GM18526 (cell line): ENCODE data around the gene TANGO6.

Experiments
- POLR2A ChIP-seq: IDR thresholded peaks from 3 replicates; pipeline ENCODE4 v1.6.1; 2011; ENCODE audit not compliant: insufficient read length; ENCODE audit errors: extremely low read depth

Gene TANGO6

GRCh38 chr16:69071036-69071435, 227.7 kb downstream of the TANGO6 start:
- no peak for TF ChIP-seq POLR2A

- TF ChIP-seq POLR2A: no peak
These were observed 229.3 kb downstream of the TANGO6 start for GRCh38 chr16:69072640-69072974.

GRCh38 chr16:69073181-69073702, 229.9 kb downstream of the TANGO6 start:
- TF ChIP-seq POLR2A: no peak

GRCh38 chr16:69077251-69077650, 233.9 kb downstream of the TANGO6 start:
- no peak for TF ChIP-seq POLR2A

DNA sequence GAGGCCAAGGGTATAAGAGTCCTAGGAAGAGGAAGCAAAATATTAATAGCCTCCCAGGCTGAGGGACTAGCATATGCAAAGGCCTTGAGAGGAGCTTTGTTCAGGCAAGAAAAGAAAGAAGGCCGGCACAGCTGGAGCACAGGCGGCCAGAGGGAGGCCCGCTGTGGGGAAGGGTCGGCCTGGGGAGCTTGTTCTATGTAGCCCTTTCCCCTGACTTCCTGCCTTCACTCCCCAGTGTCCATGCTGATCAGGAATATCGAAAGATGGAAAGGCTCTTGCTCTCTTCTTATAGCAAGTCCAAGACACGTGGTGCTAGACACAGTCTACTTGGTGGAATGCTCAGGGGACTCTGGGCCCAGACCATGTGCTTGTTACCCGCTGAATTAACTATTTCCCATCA, 234.7 kb downstream of the TANGO6 start:
- TF ChIP-seq POLR2A: no peak

DNA sequence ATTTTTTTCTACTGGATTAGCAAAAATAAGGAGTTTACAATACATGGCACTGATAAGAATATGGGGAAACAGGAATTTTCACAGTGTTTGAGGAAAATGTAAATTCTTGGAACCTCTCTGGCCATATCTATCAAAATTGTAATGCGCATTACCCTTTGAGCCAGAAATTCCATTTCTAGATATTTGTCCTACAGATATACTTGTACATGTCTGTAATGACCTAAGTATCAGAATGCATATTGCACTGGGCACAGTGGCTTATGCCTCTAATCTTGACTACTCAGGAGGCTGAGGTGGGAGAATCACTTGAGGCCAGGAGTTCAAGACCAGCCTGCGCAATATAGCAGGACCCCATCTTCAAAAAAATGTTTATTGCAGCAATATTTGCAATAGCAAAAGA, 236.4 kb downstream of the TANGO6 start:
- no peak for TF ChIP-seq POLR2A

DNA sequence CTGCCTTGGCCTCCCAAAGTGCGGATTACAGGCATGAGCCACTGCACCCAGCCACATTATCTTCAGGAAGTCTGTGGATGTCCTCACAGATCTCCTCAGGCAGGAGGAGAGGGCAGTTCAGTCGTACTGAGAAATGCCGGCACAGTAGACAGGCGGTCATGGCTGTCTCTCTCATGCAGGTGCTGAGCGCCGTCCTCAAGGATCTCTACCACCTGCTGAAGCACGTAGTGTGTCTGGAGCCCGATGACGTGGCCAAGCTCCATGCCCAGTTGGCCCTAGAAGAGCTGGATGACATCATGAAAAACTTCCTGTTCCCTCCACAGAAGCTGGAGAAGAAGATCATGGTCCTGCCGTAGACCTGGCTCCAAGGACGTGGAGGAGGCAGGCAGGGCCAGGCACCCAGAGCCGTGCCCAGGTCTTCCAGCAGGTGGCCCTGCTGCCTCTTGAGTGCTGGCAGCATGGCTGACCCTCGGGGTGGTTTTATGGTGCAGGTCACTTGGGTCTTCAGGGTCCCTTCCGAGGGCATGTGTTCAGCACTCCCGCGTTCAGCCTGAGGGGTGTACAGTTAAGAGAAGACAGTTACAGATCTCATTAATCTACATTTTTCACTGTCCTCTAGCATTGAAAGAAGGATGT, 240.1 kb downstream of the TANGO6 start:
- TF ChIP-seq POLR2A: no peak

DNA sequence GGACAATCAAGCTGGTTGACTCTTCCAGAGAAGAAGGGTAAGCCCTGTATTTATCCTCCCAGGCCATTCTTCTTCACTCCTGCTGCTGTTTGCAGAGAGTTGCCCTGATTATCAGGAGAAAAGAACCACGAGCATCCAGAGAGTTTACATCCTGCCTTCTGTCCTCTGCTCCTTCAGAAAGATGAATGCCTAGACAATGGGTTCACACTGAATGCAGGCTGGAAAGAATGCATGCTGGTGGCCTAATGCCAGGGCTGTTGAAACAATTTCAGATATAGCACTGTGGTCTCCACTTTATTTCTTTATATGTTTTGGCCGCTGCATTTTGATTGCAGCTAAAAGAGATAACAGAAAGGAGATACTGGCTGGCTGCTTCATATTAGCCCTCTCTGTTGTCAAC, 241.0 kb downstream of the TANGO6 start:
- no peak for TF ChIP-seq POLR2A

- TF ChIP-seq POLR2A: no peak
These were observed 241.8 kb downstream of the TANGO6 start for GRCh38 chr16:69085032-69085695.

GRCh38 chr16:69087161-69087581, 243.8 kb downstream of the TANGO6 start:
- TF ChIP-seq POLR2A: no peak

- TF ChIP-seq POLR2A: no peak
These were observed 245.4 kb downstream of the TANGO6 start for GRCh38 chr16:69088684-69089083.

GRCh38 chr16:69089091-69089910, 246.0 kb downstream of the TANGO6 start:
- TF ChIP-seq POLR2A: no peak

DNA sequence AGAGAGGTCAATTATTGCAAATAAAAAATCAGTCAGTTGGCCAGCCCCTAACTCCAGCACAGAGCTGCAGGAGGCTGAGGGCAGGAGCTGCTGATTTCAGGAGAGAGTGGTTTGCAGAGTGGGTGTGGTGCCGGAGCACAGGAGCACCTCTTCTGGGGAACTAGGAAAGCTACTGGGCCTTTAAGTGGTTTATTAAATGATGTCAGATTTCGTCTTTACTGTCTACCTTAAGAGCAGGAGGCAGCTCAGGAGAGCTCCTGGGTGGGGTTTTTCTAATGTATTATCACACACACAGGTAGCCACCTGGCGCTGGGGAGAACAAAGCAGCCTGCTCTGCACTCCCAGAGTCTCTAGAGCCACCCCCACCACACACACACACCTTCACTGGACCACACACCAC, 250.6 kb downstream of the TANGO6 start:
- TF ChIP-seq POLR2A: no peak

DNA sequence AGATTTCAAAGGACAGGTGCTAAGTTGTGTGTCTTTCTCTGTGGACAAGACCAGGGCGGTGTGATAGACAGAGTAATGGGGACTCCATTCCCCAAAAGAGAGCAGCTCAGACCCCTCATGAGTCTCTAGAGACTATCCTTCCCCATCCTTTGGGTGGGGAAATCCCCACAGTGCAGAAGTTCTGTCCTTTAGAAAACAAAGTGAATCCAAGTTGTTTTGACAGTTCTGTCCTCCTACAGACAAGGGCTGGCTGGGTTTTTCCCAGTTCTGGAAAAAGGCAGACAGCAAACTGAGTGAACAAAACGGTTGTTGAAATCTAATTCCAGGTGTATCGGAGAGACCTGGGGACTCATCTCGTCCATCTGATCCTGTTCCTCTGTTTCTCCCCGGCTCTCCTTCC, 251.2 kb downstream of the TANGO6 start:
- TF ChIP-seq POLR2A: no peak

- no peak for TF ChIP-seq POLR2A
These were observed 251.9 kb downstream of the TANGO6 start for GRCh38 chr16:69095193-69095592.
